Panc1 (cell line): ENCODE measurements around the gene VWA3B. TPM values are rescaled to one million over a fixed set of nuclear protein-coding genes. Genes with fewer than 3 reads are reported as not detected.
A peak's percentile ranks its signal among the peaks of the same experiment; 100 is the strongest.

Source experiments
- ATAC-seq: fragments of 200-7000 bp; cut with Tn5 transposase; 2 replicates; pipeline ENCODE4 v1.9.1; 2020; ENCODE audit warnings: mild to moderate bottlenecking, moderate library complexity
- BruUV-seq: library from RNA; stranded (reverse); fragments of 400-500 nt; replicated peaks from 2 replicates; lab custom pipeline; 2021; lab: Mats Ljungman, UMichigan
- CTCF ChIA-PET: fragments of 300-600 bp; sonication (Branson Sonifier 250); formaldehyde crosslinking; loops from one replicate; lab custom pipeline; 2022; ENCODE audit warnings: antibody characterized with exemption; lab: Charles Lee
- POLR2A ChIA-PET: fragments of 300-600 bp; sonication (Branson Sonifier 250); formaldehyde crosslinking; loops from one replicate; lab custom pipeline; 2022; ENCODE audit warnings: antibody characterized with exemption; lab: Charles Lee
- DNase-seq: peaks from one replicate; pipeline ENCODE4 v3.0.0-alpha.2; 2010; ENCODE audit warnings: low read depth, low spot score
- H3K27ac ChIP-seq: 2 replicates; pipeline ENCODE4 v1.5.1; 2011; ENCODE audit warnings: mild to moderate bottlenecking, low read length, inconsistent platforms
- H3K27me3 ChIP-seq: fragments of 200-500 bp; sonication (Bioruptor generic); 2 replicates; pipeline ENCODE4 v1.6.0; 2014; ENCODE audit warnings: low read length, inconsistent platforms; ENCODE audit not compliant: control insufficient read depth, insufficient read depth
- H3K36me3 ChIP-seq: fragments of 200-500 bp; sonication (Bioruptor generic); 2 replicates; pipeline ENCODE4 v1.5.1; 2014; ENCODE audit warnings: inconsistent platforms, mild to moderate bottlenecking, low read length, moderate library complexity; ENCODE audit not compliant: control insufficient read depth, insufficient read depth
- H3K4me1 ChIP-seq: 2 replicates; pipeline ENCODE4 v1.5.1; 2011; ENCODE audit warnings: inconsistent platforms, mild to moderate bottlenecking, low read length, moderate library complexity; ENCODE audit not compliant: control insufficient read depth, insufficient read depth
- H3K4me3 ChIP-seq, 2 experiments: 2 replicates each; pipeline ENCODE4 v1.5.1; 2011 to 2012; ENCODE audit warnings: low read depth in 2 of 2, low read length in 2 of 2, mild to moderate bottlenecking in 2 of 2, inconsistent platforms in 1 of 2, moderate library complexity in 1 of 2
- H3K9me3 ChIP-seq: fragments of 200-500 bp; sonication (Bioruptor generic); 2 replicates; pipeline ENCODE4 v1.5.1; 2014; ENCODE audit warnings: low read depth, mild to moderate bottlenecking, inconsistent platforms, low read length, moderate library complexity; ENCODE audit not compliant: control insufficient read depth, insufficient read depth
- CTCF ChIP-seq: fragments of 450-650 bp; IDR thresholded peaks from 2 replicates; pipeline ENCODE4 v1.5.1; 2017; ENCODE audit warnings: mild to moderate bottlenecking
- POLR2AphosphoS5 ChIP-seq: IDR thresholded peaks from 2 replicates; pipeline ENCODE4 v1.6.1; 2012; ENCODE audit warnings: mild to moderate bottlenecking, low read depth, low read length, moderate library complexity
- REST ChIP-seq, 2 experiments: IDR thresholded peaks; 2 replicates each; pipeline ENCODE4 v1.6.1; 2011 to 2012; ENCODE audit warnings: low read depth in 2 of 2, control low read depth in 1 of 2, low read length in 1 of 2, mild to moderate bottlenecking in 1 of 2, moderate library complexity in 1 of 2; ENCODE audit not compliant: insufficient read depth in 1 of 2
- SIN3A ChIP-seq: IDR thresholded peaks from 2 replicates; pipeline ENCODE4 v1.6.1; 2012; ENCODE audit warnings: low read depth, mild to moderate bottlenecking, low read length, moderate library complexity, borderline replicate concordance; ENCODE audit not compliant: insufficient read depth
- TCF7L2 ChIP-seq: IDR thresholded peaks from 2 replicates; pipeline ENCODE4 v1.6.1; 2011; ENCODE audit warnings: mild to moderate bottlenecking, low read depth, low read length, inconsistent platforms
- in situ Hi-C: cut with HindIII; loops from 2 replicates; pipeline ENCODE4 v1.10.0; 2016; ENCODE audit warnings: low sequenced_read_pairs, low pct_unique_long_range_greater_than_20kb
- intact Hi-C: fragments of 100-400 bp; cut with micrococcal nuclease; formaldehyde crosslinking; loops from one replicate; pipeline ENCODE4 v1.10.0; 2022; ENCODE audit not compliant: unreplicated experiment
- total RNA-seq: library from RNA; stranded (reverse); gene quantifications from one replicate; pipeline ENCODE4 v1.2.1, GENCODE V29; 2021; ENCODE audit not compliant: unreplicated experiment

Gene VWA3B
- total RNA-seq, 1 experiment from 2014 or later = not detected

DNA sequence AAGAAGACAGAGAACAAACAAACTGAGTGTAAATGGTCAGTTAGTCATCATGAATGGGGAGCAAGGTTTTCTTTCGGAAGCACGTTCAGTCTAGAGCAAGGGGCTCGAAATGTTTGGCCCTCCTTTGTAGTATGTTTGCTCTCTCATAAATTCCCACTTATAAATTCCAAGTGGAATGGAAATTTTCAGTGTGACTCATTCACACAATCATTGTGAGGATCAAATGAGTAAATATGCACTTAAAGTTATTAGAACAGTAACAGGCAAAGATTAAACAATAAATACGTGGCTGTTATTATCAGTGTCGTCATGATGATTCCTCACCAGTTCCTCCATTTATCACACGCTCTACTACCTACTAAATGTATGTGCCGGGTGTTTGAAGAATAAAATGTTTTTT, 269.8 kb downstream of the VWA3B start:
- peaks cover 6% of the 10 kb centered on the region; the same call in 1 of the 2 replicates for H3K27me3 ChIP-seq
- ChIA-PET POLR2A (no interaction called here), CTCF (no interaction called here)
- intact Hi-C loops (no loop called here), in situ Hi-C loops (no loop called here)
- H3K4me1 ChIP-seq = peaks cover 6% of the 10 kb centered on the region
- ATAC-seq (peak; percentile 68), DNase-seq (no peak)
- no TSS peak for BruUV-seq
- TF ChIP-seq REST (IDR thresholded peaks at IDR 0.05; ENCODE audit: insufficient read depth in 1 of 2, low read depth in 2 of 2, low read length in 1 of 2) (no peak), SIN3A (no peak), CTCF (no peak), POLR2AphosphoS5 (no peak), TCF7L2 (peak; percentile 74)
- no peak overlapping the region for H3K4me3 ChIP-seq
- no peaks in the 10 kb centered on the region for H3K9me3 ChIP-seq
- H3K36me3 ChIP-seq = no peaks in the 10 kb centered on the region
- no peak overlapping the region for H3K27ac ChIP-seq

DNA sequence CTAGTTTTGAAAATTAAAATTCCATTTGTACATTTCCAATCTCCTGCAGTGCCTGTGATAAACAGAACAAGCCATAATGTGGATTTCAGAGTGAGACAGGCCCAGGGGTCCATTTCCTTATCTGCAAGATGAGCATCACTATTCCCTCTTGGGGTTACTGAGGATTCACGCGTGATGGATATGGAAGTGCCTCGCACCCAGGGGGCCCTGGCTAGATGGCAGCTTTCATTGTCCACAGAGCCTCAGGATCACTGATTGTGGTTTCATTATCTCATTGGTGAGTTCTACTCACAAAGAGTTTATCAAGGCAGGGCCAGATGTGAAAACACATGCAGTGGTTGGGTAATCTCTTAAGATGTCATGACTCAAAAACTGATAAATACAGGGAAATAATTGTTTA, 270.9 kb downstream of the VWA3B start:
- POLR2A ChIA-PET = no interaction called here
- no TSS peak for BruUV-seq
- peaks cover 6% of the 10 kb centered on the region for H3K4me1 ChIP-seq
- no peak overlapping the region for H3K27ac ChIP-seq
- H3K27me3 ChIP-seq = peaks cover 6% of the 10 kb centered on the region; the same call in 1 of the 2 replicates
- no peak for TF ChIP-seq SIN3A
- TF ChIP-seq TCF7L2 = no peak
- H3K4me3 ChIP-seq = no peak overlapping the region
- no peaks in the 10 kb centered on the region for H3K36me3 ChIP-seq
- no peaks in the 10 kb centered on the region for H3K9me3 ChIP-seq
- no peak for DNase-seq
- intact Hi-C loops = no loop called here
- in situ Hi-C loops = no loop called here
- ATAC-seq = no peak
- CTCF ChIA-PET = no interaction called here

DNA sequence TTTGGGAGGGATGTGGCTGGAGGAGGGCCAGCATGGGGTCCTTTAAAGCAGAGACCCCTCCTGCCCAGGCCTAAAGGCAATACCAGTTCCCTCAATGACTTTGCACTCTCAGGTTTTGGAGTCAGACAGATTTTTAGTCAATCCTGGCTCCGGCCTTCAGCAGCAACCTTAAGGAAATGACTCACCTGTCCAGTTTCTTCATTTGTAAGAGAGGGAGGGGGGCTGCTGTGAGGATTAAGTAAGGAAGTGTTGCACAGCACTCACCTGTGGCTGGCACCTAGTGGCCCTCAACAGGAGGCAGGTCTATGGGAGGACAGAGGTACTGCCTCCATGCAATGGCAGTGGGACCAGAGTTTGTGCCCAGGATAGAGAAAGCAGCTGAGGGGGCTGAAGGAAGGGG, 273.0 kb downstream of the VWA3B start:
- TF ChIP-seq REST (IDR thresholded peaks at IDR 0.05; ENCODE audit: insufficient read depth in 1 of 2, low read depth in 2 of 2, low read length in 1 of 2) (no peak), POLR2AphosphoS5 (no peak), TCF7L2 (no peak), CTCF (no peak), SIN3A (no peak)
- no peaks in the 10 kb centered on the region for H3K9me3 ChIP-seq
- no peak overlapping the region for H3K4me3 ChIP-seq
- POLR2A ChIA-PET = no interaction called here
- H3K4me1 ChIP-seq = peaks cover 6% of the 10 kb centered on the region
- H3K27me3 ChIP-seq = peaks cover 3% of the 10 kb centered on the region; the same call in 1 of the 2 replicates
- ATAC-seq (no peak), DNase-seq (no peak)
- H3K27ac ChIP-seq = no peak overlapping the region
- in situ Hi-C loops = no loop called here
- CTCF ChIA-PET = no interaction called here
- BruUV-seq = no TSS peak
- H3K36me3 ChIP-seq = no peaks in the 10 kb centered on the region
- intact Hi-C loops = no loop called here
